Central memory CD8-positive, alpha-beta T cell (primary cell): Measurements from ENCODE around the gene ABCC3.
"Not testable (repeated sequence)": the region's sequence is repeated elsewhere in the genome, so short reads cannot be mapped to it uniquely, and the experiment has no call there.

ENCODE experiments used
- ATAC-seq: fragments of 150-1000 bp; cut with Tn5 transposase; replicated peaks from 2 replicates; pipeline ENCODE4 v1.10.0; 2022; ENCODE audit warnings: mild to moderate bottlenecking, moderate FRiP score, moderate number of reproducible peaks; ENCODE audit not compliant: poor library complexity, severe bottlenecking; ENCODE audit errors: extremely low read depth
- DNase-seq, 2 donors: peaks; one replicate each; pipeline ENCODE4 v3.0.0; 2021; ENCODE audit warnings: low spot score in 2 of 2
- H3K27ac Mint-ChIP-seq: one replicate; pipeline ENCODE4 v1.8.0; 2022; ENCODE audit warnings: low read depth, mild to moderate bottlenecking, moderate library complexity, mixed read lengths
- H3K27me3 Mint-ChIP-seq: one replicate; pipeline ENCODE4 v1.8.0; 2022; ENCODE audit warnings: mixed read lengths
- H3K36me3 Mint-ChIP-seq: one replicate; pipeline ENCODE4 v1.8.0; 2022; ENCODE audit warnings: mild to moderate bottlenecking, moderate library complexity, mixed read lengths; ENCODE audit not compliant: insufficient read depth
- H3K4me1 Mint-ChIP-seq: one replicate; pipeline ENCODE4 v1.8.0; 2022; ENCODE audit warnings: mixed read lengths
- H3K4me3 Mint-ChIP-seq: one replicate; pipeline ENCODE4 v1.8.0; 2022; ENCODE audit warnings: mild to moderate bottlenecking, moderate library complexity, mixed read lengths
- H3K9me3 Mint-ChIP-seq: one replicate; pipeline ENCODE4 v1.8.0; 2022; ENCODE audit warnings: mixed read lengths

ABCC3 gene

GRCh38 chr17:50675190-50675589 is 40.5 kb downstream of the ABCC3 start:
- DNase-seq (no peak), ATAC-seq (no peak)
- Mint-ChIP-seq H3K4me1 (no peaks in the 10 kb centered on the region), H3K27ac (no peak overlapping the region), H3K36me3 (peaks cover 2% of the 10 kb centered on the region), H3K9me3 (no peaks in the 10 kb centered on the region), H3K27me3 (peaks cover 30% of the 10 kb centered on the region), H3K4me3 (no peak overlapping the region)

DNA sequence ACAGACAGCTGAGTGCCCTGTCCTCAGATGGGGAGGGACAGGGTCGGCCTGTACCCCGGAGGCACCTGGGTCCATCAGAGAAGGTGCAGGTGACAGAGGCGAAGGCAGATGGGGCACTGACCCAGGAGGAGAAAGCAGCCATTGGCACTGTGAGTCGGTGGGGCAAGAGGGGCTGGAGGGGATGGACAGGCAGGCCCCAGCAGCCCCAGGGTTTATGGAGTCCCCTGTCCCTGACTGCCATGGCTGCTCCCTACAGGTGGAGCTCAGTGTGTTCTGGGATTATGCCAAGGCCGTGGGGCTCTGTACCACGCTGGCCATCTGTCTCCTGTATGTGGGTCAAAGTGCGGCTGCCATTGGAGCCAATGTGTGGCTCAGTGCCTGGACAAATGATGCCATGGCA is 40.9 kb downstream of the ABCC3 start:
- H3K27me3 Mint-ChIP-seq, result peaks cover 34% of the 10 kb centered on the region
- DNase-seq, result no peak
- H3K9me3 Mint-ChIP-seq, result no peaks in the 10 kb centered on the region
- no peak for ATAC-seq
- no peak overlapping the region for H3K4me3 Mint-ChIP-seq
- no peaks in the 10 kb centered on the region for H3K4me1 Mint-ChIP-seq
- H3K36me3 Mint-ChIP-seq, result peaks cover 2% of the 10 kb centered on the region
- no peak overlapping the region for H3K27ac Mint-ChIP-seq

DNA sequence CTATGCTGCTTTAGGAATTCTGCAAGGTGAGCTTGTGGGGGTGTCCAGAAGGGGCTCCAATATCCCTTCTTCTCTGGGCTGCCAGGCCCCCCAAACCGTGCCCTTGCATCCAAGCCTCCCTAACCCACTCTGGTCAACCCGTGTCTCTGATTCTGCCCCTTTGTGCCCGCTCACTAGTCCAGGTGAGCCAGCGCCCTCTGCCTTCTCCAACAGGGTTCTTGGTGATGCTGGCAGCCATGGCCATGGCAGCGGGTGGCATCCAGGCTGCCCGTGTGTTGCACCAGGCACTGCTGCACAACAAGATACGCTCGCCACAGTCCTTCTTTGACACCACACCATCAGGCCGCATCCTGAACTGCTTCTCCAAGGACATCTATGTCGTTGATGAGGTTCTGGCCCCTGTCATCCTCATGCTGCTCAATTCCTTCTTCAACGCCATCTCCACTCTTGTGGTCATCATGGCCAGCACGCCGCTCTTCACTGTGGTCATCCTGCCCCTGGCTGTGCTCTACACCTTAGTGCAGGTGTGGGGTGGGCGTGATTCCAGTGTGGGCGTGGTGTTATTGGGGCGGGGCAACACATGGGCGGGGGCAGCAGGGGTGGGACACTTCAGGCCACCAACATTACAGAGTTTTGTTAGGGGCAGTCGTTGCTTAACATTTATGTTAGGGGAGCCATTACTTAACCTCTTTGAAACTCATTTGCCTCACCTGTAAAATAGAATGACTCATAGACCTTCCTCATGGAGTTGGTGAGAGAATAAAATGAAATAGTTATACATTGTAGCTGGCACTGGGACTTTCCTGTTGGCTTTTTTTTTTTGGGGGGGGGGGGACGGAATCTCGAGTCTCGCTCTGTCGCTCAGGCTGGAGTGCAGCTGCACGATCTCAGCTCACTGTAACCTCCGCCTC is 41.6 kb downstream of the ABCC3 start:
- no peak for ATAC-seq
- no peaks in the 10 kb centered on the region for H3K9me3 Mint-ChIP-seq
- H3K27ac Mint-ChIP-seq, result no peak overlapping the region
- peaks cover 4% of the 10 kb centered on the region for H3K4me1 Mint-ChIP-seq
- peaks cover 41% of the 10 kb centered on the region for H3K27me3 Mint-ChIP-seq
- no peak overlapping the region for H3K4me3 Mint-ChIP-seq
- no peak for DNase-seq
- H3K36me3 Mint-ChIP-seq, result peaks cover 2% of the 10 kb centered on the region

GRCh38 chr17:50677851-50678375 is 43.2 kb downstream of the ABCC3 start:
- Mint-ChIP-seq H3K27me3 (peaks cover 57% of the 10 kb centered on the region), H3K4me1 (peaks cover 11% of the 10 kb centered on the region), H3K36me3 (peaks cover 2% of the 10 kb centered on the region), H3K9me3 (no peaks in the 10 kb centered on the region), H3K4me3 (no peak overlapping the region), H3K27ac (no peak overlapping the region)
- no peak for ATAC-seq
- no peak for DNase-seq

- Mint-ChIP-seq H3K27me3 (peaks cover 60% of the 10 kb centered on the region), H3K4me1 (peaks cover 11% of the 10 kb centered on the region), H3K36me3 (peaks cover 2% of the 10 kb centered on the region), H3K27ac (no peak overlapping the region), H3K9me3 (no peaks in the 10 kb centered on the region), H3K4me3 (no peak overlapping the region)
- ATAC-seq, result no peak
- no peak for DNase-seq
These were observed 44.4 kb downstream of the ABCC3 start for GRCh38 chr17:50679008-50679544.

DNA sequence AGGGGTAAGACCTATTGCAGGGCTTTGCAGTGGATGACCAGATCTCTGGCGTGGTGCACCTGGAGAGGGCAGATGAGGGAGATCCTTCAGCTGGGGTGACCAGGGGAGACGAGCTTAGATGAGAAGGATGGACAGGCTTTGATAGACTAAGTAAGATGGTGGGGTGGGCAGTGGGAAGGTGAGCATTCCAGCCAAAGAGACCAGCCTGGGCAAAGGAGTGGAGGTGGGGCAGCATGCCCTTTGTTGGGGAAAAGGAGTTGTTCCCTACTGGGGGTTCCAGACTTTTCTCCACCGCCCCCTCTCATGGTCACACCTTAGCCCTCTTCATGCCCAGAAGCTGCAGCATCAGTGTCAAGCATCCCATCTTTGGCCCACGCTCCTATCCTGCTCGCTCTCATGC is 45.4 kb downstream of the ABCC3 start:
- H3K4me1 Mint-ChIP-seq, result peaks cover 11% of the 10 kb centered on the region
- DNase-seq (no peak), ATAC-seq (no peak)
- H3K27ac Mint-ChIP-seq, result no peak overlapping the region
- no peak overlapping the region for H3K4me3 Mint-ChIP-seq
- peaks cover 60% of the 10 kb centered on the region for H3K27me3 Mint-ChIP-seq
- H3K9me3 Mint-ChIP-seq, result no peaks in the 10 kb centered on the region
- H3K36me3 Mint-ChIP-seq, result peaks cover 2% of the 10 kb centered on the region

GRCh38 chr17:50680543-50681262 is 46.0 kb downstream of the ABCC3 start:
- not testable (repeated sequence) for H3K4me3 Mint-ChIP-seq, H3K36me3 Mint-ChIP-seq, ATAC-seq, DNase-seq, H3K27ac Mint-ChIP-seq, H3K9me3 Mint-ChIP-seq
- peaks cover 60% of the 10 kb centered on the region for H3K27me3 Mint-ChIP-seq
- H3K4me1 Mint-ChIP-seq, result peaks cover 11% of the 10 kb centered on the region

DNA sequence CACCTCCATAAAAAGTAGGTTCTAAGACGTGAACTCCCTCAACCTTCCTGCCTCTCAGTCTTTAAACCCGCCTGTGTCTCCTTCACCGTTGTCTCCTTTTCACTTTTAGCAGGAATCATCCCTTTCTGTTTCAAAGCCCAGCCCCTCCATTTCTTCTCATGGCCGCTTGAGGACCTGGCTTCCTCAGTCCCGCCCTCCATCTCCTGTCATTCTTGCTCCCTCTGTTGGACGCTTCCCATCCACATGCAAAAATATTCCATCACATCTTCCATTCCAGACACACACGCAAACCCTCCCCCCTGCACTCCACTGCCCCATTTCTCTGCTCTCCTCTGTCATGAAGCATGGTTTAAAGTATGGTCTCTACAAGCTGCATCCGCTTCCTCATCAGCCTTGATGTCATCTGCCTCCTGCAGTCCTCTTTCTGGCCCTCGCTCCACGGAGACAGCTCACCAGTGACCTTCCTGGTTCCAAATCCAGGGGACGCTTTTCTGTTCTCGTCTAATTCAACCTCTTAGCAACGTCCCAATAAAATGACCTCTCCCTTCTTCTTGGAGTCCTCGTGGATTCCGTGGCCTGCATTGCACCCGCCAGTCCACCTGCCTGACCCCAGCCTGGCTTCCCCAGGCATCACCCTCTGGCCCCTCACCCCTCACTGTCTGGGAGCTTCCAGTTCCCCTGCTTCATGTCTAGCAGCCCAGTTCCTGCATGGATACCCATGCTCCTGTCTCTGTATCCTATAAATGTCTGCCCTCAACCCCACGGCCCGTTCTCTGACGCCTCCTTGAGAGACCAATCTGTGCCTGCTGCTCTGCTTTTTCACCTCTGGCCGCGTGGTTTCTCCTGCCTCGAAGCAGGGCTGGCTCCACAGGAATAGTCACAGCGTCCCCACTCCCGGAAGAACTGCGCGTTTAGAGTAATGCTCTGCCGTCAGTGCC is 46.9 kb downstream of the ABCC3 start:
- H3K4me3 Mint-ChIP-seq, result no peak overlapping the region
- H3K27me3 Mint-ChIP-seq, result peaks cover 69% of the 10 kb centered on the region
- peaks cover 11% of the 10 kb centered on the region for H3K4me1 Mint-ChIP-seq
- no peak overlapping the region for H3K27ac Mint-ChIP-seq
- no peak for DNase-seq
- H3K9me3 Mint-ChIP-seq, result no peaks in the 10 kb centered on the region
- no peak for ATAC-seq
- H3K36me3 Mint-ChIP-seq, result peaks cover 2% of the 10 kb centered on the region

DNA sequence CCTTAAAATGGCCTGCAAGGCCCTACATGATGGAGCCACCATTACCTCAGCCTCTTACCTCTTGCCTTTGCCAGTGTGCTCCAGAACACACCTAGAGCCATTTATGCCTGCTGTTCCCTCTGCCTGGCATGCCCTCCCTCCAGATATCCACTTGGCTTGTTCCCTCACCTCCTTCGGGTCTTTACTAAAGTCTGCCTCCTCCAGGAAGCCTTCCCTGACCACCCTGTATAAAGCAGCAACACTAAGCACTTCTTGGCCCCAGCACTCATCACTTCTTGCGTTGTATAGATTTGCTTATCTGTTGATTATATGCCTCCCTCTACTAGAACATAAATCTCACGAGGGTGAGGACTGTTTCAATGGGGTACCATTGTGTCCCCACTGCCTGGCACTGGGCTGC is 47.8 kb downstream of the ABCC3 start:
- Mint-ChIP-seq H3K27ac (no peak overlapping the region), H3K27me3 (peaks cover 65% of the 10 kb centered on the region), H3K4me1 (peaks cover 11% of the 10 kb centered on the region), H3K9me3 (no peaks in the 10 kb centered on the region), H3K36me3 (peaks cover 2% of the 10 kb centered on the region), H3K4me3 (no peak overlapping the region)
- ATAC-seq (no peak), DNase-seq (no peak)

GRCh38 chr17:50682938-50683337 is 48.3 kb downstream of the ABCC3 start:
- DNase-seq (no peak), ATAC-seq (no peak)
- Mint-ChIP-seq H3K4me1 (peaks cover 11% of the 10 kb centered on the region), H3K27me3 (peaks cover 60% of the 10 kb centered on the region), H3K36me3 (no peaks in the 10 kb centered on the region), H3K9me3 (no peaks in the 10 kb centered on the region), H3K27ac (no peak overlapping the region), H3K4me3 (no peak overlapping the region)

GRCh38 chr17:50683434-50684287 is 49.0 kb downstream of the ABCC3 start:
- ATAC-seq (no peak), DNase-seq (no peak)
- peaks cover 11% of the 10 kb centered on the region for H3K4me1 Mint-ChIP-seq
- no peaks in the 10 kb centered on the region for H3K9me3 Mint-ChIP-seq
- no peak overlapping the region for H3K4me3 Mint-ChIP-seq
- peaks cover 57% of the 10 kb centered on the region for H3K27me3 Mint-ChIP-seq
- H3K27ac Mint-ChIP-seq, result no peak overlapping the region
- no peaks in the 10 kb centered on the region for H3K36me3 Mint-ChIP-seq
